Stomach smooth muscle (tissue), 2 donors: Measurements from ENCODE around the gene SMIM9.

Experiments used
- H3K27ac ChIP-seq: one replicate; pipeline ENCODE4 v1.7.0; 2013; ENCODE audit warnings: mild to moderate bottlenecking, low read length, inconsistent platforms
- H3K27me3 ChIP-seq, 2 donors: one replicate each; pipeline ENCODE4 v1.7.0; 2013; ENCODE audit warnings: low read length in 2 of 2; ENCODE audit not compliant: insufficient read depth in 2 of 2, control insufficient read depth in 1 of 2
- H3K36me3 ChIP-seq, 2 donors: one replicate each; pipeline ENCODE4 v1.7.0; 2013; ENCODE audit warnings: low read length in 2 of 2; ENCODE audit not compliant: control insufficient read depth in 2 of 2, insufficient read depth in 2 of 2
- H3K4me1 ChIP-seq: one replicate; pipeline ENCODE4 v1.7.0; 2013; ENCODE audit warnings: low read length; ENCODE audit not compliant: control insufficient read depth, insufficient read depth
- H3K4me3 ChIP-seq, 2 donors: one replicate each; pipeline ENCODE4 v1.7.0; 2013; ENCODE audit warnings: low read length in 2 of 2
- H3K9ac ChIP-seq, 2 donors: one replicate each; pipeline ENCODE4 v1.7.0; 2013; ENCODE audit warnings: low read length in 2 of 2, mild to moderate bottlenecking in 1 of 2
- H3K9me3 ChIP-seq, 2 donors: one replicate each; pipeline ENCODE4 v1.7.0; 2013; ENCODE audit warnings: low read length in 2 of 2; ENCODE audit not compliant: control insufficient read depth in 2 of 2
- donor health status: healthy.
- donor health status: Pancreatic carcinoma.

Gene SMIM9

DNA sequence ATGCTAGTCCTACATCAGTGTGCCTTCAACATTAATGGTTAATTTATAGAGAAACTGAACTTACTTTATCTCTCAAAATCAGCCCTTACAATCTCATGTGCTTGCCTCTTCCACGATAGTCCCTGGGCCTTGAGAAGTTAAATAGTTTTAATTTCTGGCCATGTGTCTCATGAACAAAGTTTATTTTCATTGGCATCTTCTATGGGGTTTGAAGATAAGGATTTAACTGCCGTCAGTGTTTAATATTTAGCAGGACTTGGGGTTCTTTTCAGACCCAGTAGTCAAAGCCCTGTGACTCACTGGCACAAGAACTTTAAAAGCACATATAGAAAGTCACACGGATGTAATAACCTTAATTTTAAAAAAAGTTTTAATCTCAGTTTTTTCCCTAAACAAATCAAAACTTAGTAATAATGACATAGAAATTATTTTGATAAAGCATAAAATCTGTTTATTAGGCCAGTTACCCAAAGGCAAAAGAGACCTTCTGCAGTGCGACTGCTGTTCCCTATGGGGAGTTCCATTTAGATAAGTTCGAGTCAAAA is 19.1 kb downstream of the SMIM9 start:
- H3K9me3 ChIP-seq, result no peaks in the 10 kb centered on the region
- H3K4me3 ChIP-seq, result no peak overlapping the region
- no peak overlapping the region for H3K9ac ChIP-seq
- H3K27ac ChIP-seq, result no peak overlapping the region
- H3K36me3 ChIP-seq, result no peaks in the 10 kb centered on the region
- no peaks in the 10 kb centered on the region for H3K27me3 ChIP-seq
- no peaks in the 10 kb centered on the region for H3K4me1 ChIP-seq

GRCh38 chrX:154813801-154814200 is 20.7 kb downstream of the SMIM9 start:
- Histone ChIP-seq H3K27me3 (no peaks in the 10 kb centered on the region), H3K9me3 (no peaks in the 10 kb centered on the region), H3K4me1 (no peaks in the 10 kb centered on the region), H3K27ac (no peak overlapping the region), H3K9ac (no peak overlapping the region), H3K36me3 (no peaks in the 10 kb centered on the region), H3K4me3 (no peak overlapping the region)

- no peaks in the 10 kb centered on the region for H3K36me3 ChIP-seq
- H3K27me3 ChIP-seq, result no peaks in the 10 kb centered on the region
- H3K4me3 ChIP-seq, result no peak overlapping the region
- H3K27ac ChIP-seq, result no peak overlapping the region
- no peak overlapping the region for H3K9ac ChIP-seq
- no peaks in the 10 kb centered on the region for H3K9me3 ChIP-seq
- H3K4me1 ChIP-seq, result no peaks in the 10 kb centered on the region
Observed at GRCh38 chrX:154812341-154813101, 21.9 kb downstream of the SMIM9 start.

GRCh38 chrX:154809939-154810665 is 24.4 kb downstream of the SMIM9 start:
- Histone ChIP-seq H3K4me3 (no peak overlapping the region), H3K9me3 (no peaks in the 10 kb centered on the region), H3K36me3 (no peaks in the 10 kb centered on the region), H3K4me1 (peaks cover 2% of the 10 kb centered on the region), H3K27me3 (no peaks in the 10 kb centered on the region), H3K9ac (no peak overlapping the region), H3K27ac (no peak overlapping the region)

DNA sequence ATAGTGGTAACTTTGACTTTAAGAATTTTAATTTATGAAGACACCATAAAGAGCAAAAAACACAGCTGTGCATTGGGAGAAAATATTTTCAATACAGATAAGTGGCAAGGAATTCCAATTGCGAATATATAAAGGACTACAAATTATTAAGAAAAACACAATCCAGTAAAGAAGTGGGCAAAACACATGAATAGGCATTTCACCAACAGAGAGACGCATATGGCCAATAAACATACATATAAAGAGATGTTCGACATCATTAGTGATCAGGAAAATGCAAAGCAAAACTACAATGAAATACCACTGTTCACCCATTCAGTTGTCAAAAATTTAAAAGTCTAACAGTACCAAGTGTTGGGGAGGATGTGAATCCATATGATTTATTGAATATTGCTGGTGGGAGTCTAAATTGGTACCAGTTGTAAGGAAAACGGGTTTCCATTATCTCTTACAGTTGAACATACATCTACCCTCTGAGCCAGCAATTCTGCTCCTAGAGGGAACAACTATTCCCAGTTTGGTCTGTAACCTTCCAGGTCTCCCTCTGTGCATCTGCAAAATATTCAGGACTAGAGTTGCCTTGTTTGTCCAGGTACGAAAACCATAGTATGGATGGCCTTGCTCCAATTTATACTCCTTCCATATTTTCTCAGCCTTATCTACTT is 27.5 kb downstream of the SMIM9 start:
- H3K4me3 ChIP-seq, result no peak overlapping the region
- no peaks in the 10 kb centered on the region for H3K9me3 ChIP-seq
- H3K9ac ChIP-seq, result no peak overlapping the region
- H3K36me3 ChIP-seq, result no peaks in the 10 kb centered on the region
- H3K4me1 ChIP-seq, result peaks cover 8% of the 10 kb centered on the region
- H3K27ac ChIP-seq, result no peak overlapping the region
- no peaks in the 10 kb centered on the region for H3K27me3 ChIP-seq

DNA sequence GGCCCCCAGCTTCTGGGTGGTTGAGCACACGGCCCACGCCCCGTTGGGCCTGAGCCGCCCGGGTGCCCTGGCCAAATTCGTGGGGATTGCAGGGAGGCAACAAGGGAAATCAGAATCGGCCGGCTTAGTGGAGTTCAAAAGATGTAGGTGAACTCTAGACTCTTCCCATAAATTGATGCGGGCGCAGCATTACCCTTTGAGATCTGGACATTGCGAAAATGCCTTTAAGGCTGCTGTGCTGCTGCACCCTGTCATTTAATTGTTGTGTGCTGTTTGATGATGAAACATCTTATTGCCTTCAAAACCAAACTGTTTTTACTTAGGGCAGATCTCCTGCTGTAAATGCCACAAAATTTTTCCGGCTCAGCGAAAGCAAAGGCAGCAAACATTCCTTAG is 28.8 kb downstream of the SMIM9 start:
- H3K27me3 ChIP-seq, result no peaks in the 10 kb centered on the region
- no peaks in the 10 kb centered on the region for H3K36me3 ChIP-seq
- peak overlapping the region; percentile 36 to 59 for H3K9ac ChIP-seq
- H3K9me3 ChIP-seq, result no peaks in the 10 kb centered on the region
- peak overlapping the region; percentile 62 for H3K27ac ChIP-seq
- H3K4me3 ChIP-seq, result peak overlapping the region; percentile 62 to 77
- H3K4me1 ChIP-seq, result peaks cover 10% of the 10 kb centered on the region

GRCh38 chrX:154804957-154805695 is 29.3 kb downstream of the SMIM9 start, which contains the start of gene MPP1:
MPP1 (minus strand) TSS chrX:154805485; CDS start chrX:154805373, 112 bp downstream.
- Histone ChIP-seq H3K27me3 (no peaks in the 10 kb centered on the region), H3K36me3 (no peaks in the 10 kb centered on the region), H3K4me1 (peaks cover 11% of the 10 kb centered on the region), H3K27ac (peak within 1 kb of the TSS; percentile 62), H3K4me3 (peak within 1 kb of the TSS; percentile 62 to 77), H3K9ac (peak within 1 kb of the TSS; percentile 62 to 64), H3K9me3 (no peaks in the 10 kb centered on the region)

GRCh38 chrX:154804261-154804956 is 30.1 kb downstream of the SMIM9 start:
- Histone ChIP-seq H3K9ac (peak overlapping the region; percentile 62 to 64), H3K4me3 (peak overlapping the region; percentile 62 to 77), H3K27me3 (no peaks in the 10 kb centered on the region), H3K36me3 (no peaks in the 10 kb centered on the region), H3K9me3 (no peaks in the 10 kb centered on the region), H3K4me1 (peaks cover 18% of the 10 kb centered on the region), H3K27ac (peak overlapping the region; percentile 58)

- Histone ChIP-seq H3K9me3 (no peaks in the 10 kb centered on the region), H3K27ac (no peak overlapping the region), H3K36me3 (no peaks in the 10 kb centered on the region), H3K27me3 (no peaks in the 10 kb centered on the region), H3K9ac (no peak overlapping the region), H3K4me1 (peaks cover 19% of the 10 kb centered on the region), H3K4me3 (no peak overlapping the region)
Observed at GRCh38 chrX:154802947-154803346, 31.5 kb downstream of the SMIM9 start.
